Spleen (tissue), 7 donors: Measurements from ENCODE around the gene SERBP1.
"Not testable (repeated sequence)": the region's sequence is repeated elsewhere in the genome, so short reads cannot be mapped to it uniquely, and the experiment has no call there.

Experiments
- CTCF ChIP-seq, 11 experiments: fragments of 200-600 bp in 7 of 11; fragments of 450-650 bp in 4 of 11; sonication (generic) in 4 of 11; IDR thresholded peaks in 8 of 11; conservative IDR thresholded peaks in 3 of 11; 1 replicate in 7 of 11; 2 replicates in 4 of 11; pipeline versions ENCODE4 v1.4.0 to v1.8.0; 2016 to 2021; ENCODE audit warnings: antibody characterized with exemption in 11 of 11, inconsistent platforms in 4 of 11, mild to moderate bottlenecking in 1 of 11
- POLR2A ChIP-seq, 3 donors: fragments of 450-650 bp; IDR thresholded peaks; one replicate each; pipeline ENCODE4 v1.5.1; 2017; ENCODE audit warnings: antibody characterized with exemption in 3 of 3, mild to moderate bottlenecking in 1 of 3
- POLR2AphosphoS5 ChIP-seq, 3 donors: sonication (generic); formaldehyde crosslinking; IDR thresholded peaks; one replicate each; pipeline ENCODE4 v1.5.1; 2017; ENCODE audit warnings: antibody characterized with exemption in 3 of 3
- donor health status: DM: no; HTN: no; CAD: no; lungs with moderate emphysema.
- donor health status: DM: no; HTN: no; CAD: no.
- donor health status: DM: no; HTN: no; CAD: no.

- TF ChIP-seq POLR2A (IDR thresholded peaks at IDR 0.05); CTCF (IDR thresholded peaks at IDR 0.05 in 8 of 11, conservative IDR thresholded peaks at IDR 0.05 in 3 of 11); POLR2AphosphoS5 (IDR thresholded peaks at IDR 0.05): not testable (repeated sequence)
Measured at GRCh38 chr1:67400029-67400786, 30.0 kb downstream of the SERBP1 start.
